HG02763 (cell line): ENCODE results near the gene APOBEC3B.
"Not testable (repeated sequence)": the region's sequence is repeated elsewhere in the genome, so short reads cannot be mapped to it uniquely, and the experiment has no call there.

ENCODE experiments used
- ATAC-seq: cut with Tn5 transposase; IDR thresholded peaks from one replicate; pipeline ENCODE4 v1.9.1; 2021; ENCODE audit warnings: mild to moderate bottlenecking, moderate library complexity; ENCODE audit not compliant: unreplicated experiment

APOBEC3B gene

GRCh38 chr22:38987171-38987895 lies 5.2 kb downstream of the APOBEC3B start:
- ATAC-seq, result no peak

GRCh38 chr22:38989466-38989865 lies 7.3 kb downstream of the APOBEC3B start:
- no peak for ATAC-seq

- ATAC-seq, result not testable (repeated sequence)
Observed at GRCh38 chr22:38992871-38993371, 10.8 kb downstream of the APOBEC3B start.

- no peak for ATAC-seq
Observed at GRCh38 chr22:38996105-38996504, 14.0 kb downstream of the APOBEC3B start.

- ATAC-seq, result no peak
Observed at GRCh38 chr22:38997518-38997917, 15.4 kb downstream of the APOBEC3B start.

- ATAC-seq, result peak; percentile 87
Observed at GRCh38 chr22:39003165-39003638, 21.1 kb downstream of the APOBEC3B start.

- no peak for ATAC-seq
Observed at GRCh38 chr22:39007177-39007576, 25.0 kb downstream of the APOBEC3B start.

- ATAC-seq, result not testable (repeated sequence)
Observed at GRCh38 chr22:39008271-39008850, 26.2 kb downstream of the APOBEC3B start.

- no peak for ATAC-seq
Observed at GRCh38 chr22:39010946-39011345, 28.8 kb downstream of the APOBEC3B start.

- ATAC-seq, result no peak
Observed at GRCh38 chr22:39012533-39013511, 30.7 kb downstream of the APOBEC3B start.

- peak; percentile 13 for ATAC-seq
Observed at GRCh38 chr22:39013561-39013941, 31.4 kb downstream of the APOBEC3B start.

- peak; percentile 81 for ATAC-seq
Observed at GRCh38 chr22:39013942-39014722, 32.0 kb downstream of the APOBEC3B start, which contains the start of gene APOBEC3C. Gene APOBEC3C, plus strand, starts transcription at chr22:39014257. Its CDS starts 106 bp downstream, at chr22:39014363.

- ATAC-seq, result not testable (repeated sequence)
Observed at GRCh38 chr22:39014723-39015121, 32.6 kb downstream of the APOBEC3B start.

GRCh38 chr22:39016592-39016991 lies 34.4 kb downstream of the APOBEC3B start:
- no peak for ATAC-seq

- ATAC-seq, result no peak
Observed at GRCh38 chr22:39017596-39018365, 35.6 kb downstream of the APOBEC3B start.

- ATAC-seq, result not testable (repeated sequence)
Observed at GRCh38 chr22:39020021-39020651, 38.0 kb downstream of the APOBEC3B start.

GRCh38 chr22:39021552-39022250 lies 39.6 kb downstream of the APOBEC3B start:
- no peak for ATAC-seq
